Heart left ventricle (tissue), 13 donors: ENCODE data around the gene TACO1.

Experiments used
- POLR2A ChIP-seq, 2 donors: fragments of 450-650 bp; IDR thresholded peaks; one replicate each; pipeline ENCODE4 v1.6.1; 2017; ENCODE audit warnings: antibody characterized with exemption in 2 of 2, mild to moderate bottlenecking in 2 of 2, moderate library complexity in 2 of 2
- TF ChIP-seq, protein P1 (sequence below), 12 donors: fragments of 200-600 bp; sonication (generic) in 4 of 12; IDR thresholded peaks; one replicate each; pipeline versions ENCODE4 v1.5.0 to v1.8.0; 2018 to 2022; ENCODE audit warnings: antibody characterized with exemption in 12 of 12, mild to moderate bottlenecking in 5 of 12
- donor health status: ischemic (EF 13 %, LVEDD 7.1; RV severe dilation, severe dysfunction).
- donor health status: DM: no; HTN: yes; CAD: no.
- donor health status: DM: no; HTN: no; CAD: no.
- donor health status: ischemic (EF 25% LVEDD 6.9; RV normal size, moderate dysfunction).
- donor health status: ischemic (EF 25% LVEDD 5.7; RV mildly dilated, moderate dysfunction).
- donor health status: ischemic (EF 35%, LVEDD 5.7; RV mildly dilated, moderate dysfunction).
- donor health status: nonischemic (EF 11% LVEDD 7.7; RV severe dilation, severe dysfunction).
- donor health status: DM: yes; HTN: yes; CAD: no.
- donor health status: PGD.
- donor health status: ischemic (EF 29% LVEDD 5.4; RV normal size, mild dysfunction).
- donor health status: nonischemic (EF 23%, LVEDD 6.1; RV moderate dilation, normal function).

DNA sequence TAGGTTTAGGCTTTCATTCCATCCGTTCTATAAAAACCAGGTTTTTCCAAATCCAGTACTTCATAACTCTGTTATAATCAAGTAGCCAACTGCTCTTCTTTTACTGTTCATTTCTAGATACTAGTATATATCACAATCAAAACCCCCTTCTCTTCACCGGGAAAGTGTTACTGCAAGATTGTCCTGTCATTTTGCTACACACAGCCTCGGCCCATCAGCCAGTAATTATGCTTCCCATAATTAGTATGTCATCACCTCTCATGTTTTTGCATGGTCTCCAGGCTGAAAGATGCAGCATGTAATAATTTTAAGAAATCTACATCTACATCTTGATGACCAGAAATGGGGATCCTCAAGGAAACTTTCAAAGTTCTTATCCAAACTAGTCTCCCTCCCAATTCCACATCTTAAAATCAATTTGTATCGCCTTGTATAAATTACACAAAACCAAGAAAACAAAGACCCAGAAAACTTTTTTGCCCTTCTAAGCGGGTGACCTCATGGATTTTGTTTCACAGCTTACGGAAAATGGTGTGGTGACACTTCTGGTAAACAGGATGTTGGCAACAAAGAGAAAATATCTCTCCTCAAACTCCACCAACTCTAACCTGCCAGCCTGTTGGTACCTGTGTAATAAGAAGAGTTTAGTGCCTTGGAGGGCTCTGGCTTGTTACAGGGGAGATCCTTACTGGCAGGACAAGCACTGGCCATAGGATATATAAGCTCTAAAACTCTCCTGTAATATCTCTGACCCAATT lies 9.3 kb downstream of the TACO1 start:
- no peak for TF ChIP-seq POLR2A (IDR thresholded peaks at IDR 0.05)
- TF ChIP-seq, protein P1, sequence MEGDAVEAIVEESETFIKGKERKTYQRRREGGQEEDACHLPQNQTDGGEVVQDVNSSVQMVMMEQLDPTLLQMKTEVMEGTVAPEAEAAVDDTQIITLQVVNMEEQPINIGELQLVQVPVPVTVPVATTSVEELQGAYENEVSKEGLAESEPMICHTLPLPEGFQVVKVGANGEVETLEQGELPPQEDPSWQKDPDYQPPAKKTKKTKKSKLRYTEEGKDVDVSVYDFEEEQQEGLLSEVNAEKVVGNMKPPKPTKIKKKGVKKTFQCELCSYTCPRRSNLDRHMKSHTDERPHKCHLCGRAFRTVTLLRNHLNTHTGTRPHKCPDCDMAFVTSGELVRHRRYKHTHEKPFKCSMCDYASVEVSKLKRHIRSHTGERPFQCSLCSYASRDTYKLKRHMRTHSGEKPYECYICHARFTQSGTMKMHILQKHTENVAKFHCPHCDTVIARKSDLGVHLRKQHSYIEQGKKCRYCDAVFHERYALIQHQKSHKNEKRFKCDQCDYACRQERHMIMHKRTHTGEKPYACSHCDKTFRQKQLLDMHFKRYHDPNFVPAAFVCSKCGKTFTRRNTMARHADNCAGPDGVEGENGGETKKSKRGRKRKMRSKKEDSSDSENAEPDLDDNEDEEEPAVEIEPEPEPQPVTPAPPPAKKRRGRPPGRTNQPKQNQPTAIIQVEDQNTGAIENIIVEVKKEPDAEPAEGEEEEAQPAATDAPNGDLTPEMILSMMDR (IDR thresholded peaks at IDR 0.05): no peak
